HEK293T (cell line): Measurements from ENCODE around the gene SNED1.
"Not testable (repeated sequence)": the region's sequence is repeated elsewhere in the genome, so short reads cannot be mapped to it uniquely, and the experiment has no call there.

Experiments
- CTCF ChIA-PET: fragments of 350-600 bp; formaldehyde crosslinking; extraction: SDS; loops from one replicate; lab custom pipeline; 2021; ENCODE audit warnings: antibody characterized with exemption, inconsistent platforms; lab: Yijun Ruan, JAX
- POLR2A ChIA-PET: fragments of 350-600 bp; formaldehyde crosslinking; extraction: SDS; loops from one replicate; lab custom pipeline; 2020; ENCODE audit warnings: antibody characterized with exemption, inconsistent platforms; lab: Yijun Ruan, JAX
- DNase-seq: peaks from one replicate; pipeline ENCODE4 v3.0.0; 2012; ENCODE audit warnings: mixed read lengths; ENCODE audit errors: extremely low spot score
- ARNT ChIP-seq: fragments of 450-650 bp; IDR thresholded peaks from 2 replicates; pipeline ENCODE4 v1.6.1; 2017; ENCODE audit warnings: mild to moderate bottlenecking
- BHLHE40 ChIP-seq: fragments of 450-650 bp; IDR thresholded peaks from 2 replicates; pipeline ENCODE4 v1.6.1; 2016; ENCODE audit warnings: mild to moderate bottlenecking, moderate library complexity, borderline replicate concordance
- CTBP1 ChIP-seq: fragments of 450-650 bp; IDR thresholded peaks from 2 replicates; pipeline ENCODE4 v1.6.1; 2016; ENCODE audit warnings: borderline replicate concordance
- ELF4 ChIP-seq: fragments of 450-650 bp; IDR thresholded peaks from 2 replicates; pipeline ENCODE4 v1.6.1; 2017; ENCODE audit warnings: antibody characterized with exemption
- FOXA1 ChIP-seq: fragments of 450-650 bp; IDR thresholded peaks from 2 replicates; pipeline ENCODE4 v1.6.1; 2016; ENCODE audit warnings: mild to moderate bottlenecking
- FOXK2 ChIP-seq: fragments of 450-650 bp; IDR thresholded peaks from 2 replicates; pipeline ENCODE4 v1.6.1; 2016; ENCODE audit warnings: mild to moderate bottlenecking
- FOXM1 ChIP-seq: fragments of 450-650 bp; IDR thresholded peaks from 2 replicates; pipeline ENCODE4 v1.6.1; 2017; ENCODE audit warnings: mild to moderate bottlenecking, borderline replicate concordance
- HDGF ChIP-seq: fragments of 450-650 bp; IDR thresholded peaks from 2 replicates; pipeline ENCODE4 v1.6.1; 2017; ENCODE audit warnings: antibody characterized with exemption, borderline replicate concordance
- L3MBTL2 ChIP-seq: fragments of 450-650 bp; conservative IDR thresholded peaks from 2 replicates; pipeline ENCODE4 v1.6.1; 2016; ENCODE audit warnings: mild to moderate bottlenecking
- LEF1 ChIP-seq: fragments of 450-650 bp; IDR thresholded peaks from 2 replicates; pipeline ENCODE4 v1.6.1; 2017; ENCODE audit warnings: mild to moderate bottlenecking, borderline replicate concordance
- NFRKB ChIP-seq: fragments of 450-650 bp; IDR thresholded peaks from 2 replicates; pipeline ENCODE4 v1.6.1; 2016; ENCODE audit warnings: mild to moderate bottlenecking, moderate library complexity
- SP1 ChIP-seq: fragments of 450-650 bp; IDR thresholded peaks from 2 replicates; pipeline ENCODE4 v1.6.1; 2017
- SUZ12 ChIP-seq: fragments of 450-650 bp; IDR thresholded peaks from 2 replicates; pipeline ENCODE4 v1.6.1; 2016; ENCODE audit warnings: mild to moderate bottlenecking
- TARDBP ChIP-seq: fragments of 450-650 bp; IDR thresholded peaks from 2 replicates; pipeline ENCODE4 v1.6.1; 2016
- TF ChIP-seq, protein P1 (sequence below): fragments of 450-650 bp; IDR thresholded peaks from 2 replicates; pipeline ENCODE4 v1.6.1; 2016

The SNED1 gene

GRCh38 chr2:241091201-241091600 is 92.8 kb downstream of the SNED1 start:
- CTCF ChIA-PET: interaction anchor here (1.1 kb wide), 1 partner anchor 13 kb away, joined by 4 read pairs; no protein-coding TSS in a partner anchor
- TF ChIP-seq SP1: no peak
- TF ChIP-seq BHLHE40: no peak
- no peak for TF ChIP-seq FOXM1
- POLR2A ChIA-PET: no interaction called here
- no peak for DNase-seq

DNA sequence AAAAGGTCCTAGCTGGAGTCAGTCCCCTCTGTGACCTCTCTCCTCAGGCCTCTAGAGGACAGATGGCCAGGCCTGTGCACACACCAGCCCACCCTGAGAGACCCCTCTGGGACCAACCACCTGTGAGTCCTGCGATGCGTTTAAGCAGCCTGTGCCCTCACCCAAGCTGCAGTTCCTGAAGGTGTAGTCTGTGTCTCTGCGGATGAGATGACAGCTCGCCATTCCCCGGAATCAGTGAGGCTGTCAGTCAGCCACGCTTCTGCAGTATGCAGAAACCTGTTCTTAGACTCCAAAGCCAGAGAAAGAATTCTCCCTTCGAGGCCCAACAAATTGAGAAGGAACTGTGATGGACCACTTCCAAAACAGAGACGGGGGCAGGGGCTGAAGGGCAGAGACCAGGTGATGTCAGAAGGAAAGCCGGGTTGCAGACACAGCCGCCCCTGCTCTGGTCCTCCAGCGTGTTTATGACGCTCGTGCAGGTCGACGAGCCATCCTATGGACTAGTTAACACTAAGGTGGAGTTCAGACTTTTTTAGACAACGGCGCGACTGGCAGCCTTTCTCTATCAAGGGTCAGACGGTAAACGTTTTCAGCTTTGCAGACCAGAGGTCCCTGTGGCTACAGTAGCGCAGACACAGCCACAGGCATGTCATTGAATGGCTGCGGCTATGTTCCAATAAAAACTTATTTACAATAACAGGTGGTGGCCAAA is 93.5 kb downstream of the SNED1 start:
- CTCF ChIA-PET: no interaction called here
- DNase-seq: no peak
- POLR2A ChIA-PET: no interaction called here
- TF ChIP-seq HDGF: no peak
- TF ChIP-seq L3MBTL2: no peak
- TF ChIP-seq, protein P1, sequence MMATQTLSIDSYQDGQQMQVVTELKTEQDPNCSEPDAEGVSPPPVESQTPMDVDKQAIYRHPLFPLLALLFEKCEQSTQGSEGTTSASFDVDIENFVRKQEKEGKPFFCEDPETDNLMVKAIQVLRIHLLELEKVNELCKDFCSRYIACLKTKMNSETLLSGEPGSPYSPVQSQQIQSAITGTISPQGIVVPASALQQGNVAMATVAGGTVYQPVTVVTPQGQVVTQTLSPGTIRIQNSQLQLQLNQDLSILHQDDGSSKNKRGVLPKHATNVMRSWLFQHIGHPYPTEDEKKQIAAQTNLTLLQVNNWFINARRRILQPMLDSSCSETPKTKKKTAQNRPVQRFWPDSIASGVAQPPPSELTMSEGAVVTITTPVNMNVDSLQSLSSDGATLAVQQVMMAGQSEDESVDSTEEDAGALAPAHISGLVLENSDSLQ: no peak
- no peak for TF ChIP-seq TARDBP
- TF ChIP-seq SUZ12: no peak
- TF ChIP-seq FOXM1: no peak
- TF ChIP-seq FOXA1: no peak
- no peak for TF ChIP-seq NFRKB
- no peak for TF ChIP-seq ARNT
- TF ChIP-seq ELF4: no peak
- TF ChIP-seq CTBP1: no peak

GRCh38 chr2:241092677-241093076 is 94.3 kb downstream of the SNED1 start:
- DNase-seq: no peak
- ChIA-PET CTCF (no interaction called here), POLR2A (interaction anchor here (1.6 kb wide), 1 partner anchor 10 kb away, joined by 4 read pairs; the partner anchor contains the start of gene MTERF4)
- TF ChIP-seq FOXK2 (no peak), ARNT (no peak), L3MBTL2 (no peak), LEF1 (no peak)
- TF ChIP-seq, protein P1: no peak

DNA sequence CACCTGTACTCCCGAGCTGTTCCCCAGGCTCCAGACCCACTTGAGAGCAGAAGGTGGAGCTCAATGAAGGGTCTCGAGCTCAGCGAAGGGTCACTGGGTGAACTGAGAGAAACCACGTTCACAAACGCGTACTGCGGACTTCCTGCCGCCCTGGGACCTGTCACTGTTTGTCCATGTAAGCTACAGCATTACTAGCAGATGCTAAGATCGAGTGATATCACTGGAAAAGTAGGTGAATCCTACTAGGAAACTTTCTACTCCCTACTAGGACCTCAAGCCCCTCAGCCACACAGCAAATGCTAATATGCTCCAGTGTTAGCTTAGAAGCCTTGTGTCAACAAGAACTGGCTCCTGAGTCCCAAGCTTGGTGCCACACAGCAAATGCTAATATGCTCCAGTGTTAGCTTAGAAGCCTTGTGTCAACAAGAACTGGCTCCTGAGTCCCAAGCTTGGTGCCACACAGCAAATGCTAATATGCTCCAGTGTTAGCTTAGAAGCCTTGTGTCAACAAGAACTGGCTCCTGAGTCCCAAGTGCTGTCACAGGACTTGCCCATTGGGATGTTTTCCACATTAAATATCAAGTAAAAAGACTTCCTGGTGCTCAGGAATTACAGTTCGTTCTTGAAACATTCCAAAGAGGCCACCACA is 94.8 kb downstream of the SNED1 start:
- DNase-seq, CTCF ChIA-PET: not testable (repeated sequence)
- POLR2A ChIA-PET: interaction anchor here (1.6 kb wide), 1 partner anchor 9 kb away, joined by 4 read pairs; the partner anchor contains the start of gene MTERF4

DNA sequence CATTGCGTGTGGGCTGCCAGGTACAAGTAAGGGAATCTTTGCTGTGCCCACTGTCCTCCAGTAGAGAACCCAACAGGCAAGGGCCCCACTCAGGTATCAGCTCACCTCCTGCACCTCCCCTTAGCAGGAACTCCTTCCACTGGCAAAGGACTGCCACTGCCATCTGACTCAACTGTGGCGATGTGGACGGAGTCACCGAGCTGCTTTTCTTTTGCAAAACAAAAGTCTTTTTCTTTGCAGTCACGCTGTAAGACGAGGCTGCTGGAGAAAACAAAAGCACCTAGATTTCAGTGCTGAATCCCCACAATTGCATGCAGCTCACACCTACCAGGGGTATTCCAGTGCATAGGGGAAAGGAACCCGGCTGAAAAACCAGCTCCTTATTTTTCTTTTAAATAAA is 95.8 kb downstream of the SNED1 start:
- CTCF ChIA-PET: no interaction called here
- POLR2A ChIA-PET: interaction anchor here (1.6 kb wide), 1 partner anchor 8 kb away, joined by 4 read pairs; the partner anchor contains the start of gene MTERF4
- DNase-seq: no peak
- TF ChIP-seq NFRKB: no peak
- TF ChIP-seq HDGF: no peak
- TF ChIP-seq ELF4: no peak
- no peak for TF ChIP-seq FOXK2
- TF ChIP-seq ARNT: no peak
- TF ChIP-seq SUZ12: no peak
- TF ChIP-seq FOXM1: no peak

GRCh38 chr2:241094924-241095420 is 96.6 kb downstream of the SNED1 start:
- no peak for DNase-seq
- CTCF ChIA-PET: no interaction called here
- POLR2A ChIA-PET: no interaction called here
- TF ChIP-seq, protein P1: no peak
- TF ChIP-seq ELF4 (no peak), L3MBTL2 (no peak)

GRCh38 chr2:241095594-241096290 is 97.3 kb downstream of the SNED1 start:
- DNase-seq: no peak
- ChIA-PET POLR2A (no interaction called here), CTCF (no interaction called here)
- TF ChIP-seq FOXM1: no peak
- no peak for TF ChIP-seq ELF4
- no peak for TF ChIP-seq TARDBP
- TF ChIP-seq ARNT: no peak
- TF ChIP-seq NFRKB: no peak
